ENCODE data around the gene MTG2.

DNA sequence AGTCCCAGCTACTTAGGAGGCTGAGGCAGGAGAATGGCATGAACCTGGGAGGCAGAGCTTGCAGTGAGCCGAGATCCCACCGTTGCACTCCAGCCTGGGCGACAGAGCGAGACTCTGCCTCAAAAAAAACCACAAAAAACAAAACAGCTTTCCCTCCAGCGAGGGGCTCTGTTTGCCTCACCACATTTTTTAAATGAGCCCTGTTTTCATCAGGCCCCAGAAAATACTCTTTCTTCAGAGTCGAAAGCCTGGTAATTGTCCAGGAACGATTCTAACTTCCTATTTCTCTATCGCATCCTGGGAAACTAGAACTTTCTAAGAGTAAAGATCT is 12.2 kb downstream of the MTG2 start:
- no peak for TF ChIP-seq KLF9 (tag by site-specific recombination; IDR thresholded peaks at IDR 0.05; ENCODE audit: low read depth)
- TF ChIP-seq, protein P1, sequence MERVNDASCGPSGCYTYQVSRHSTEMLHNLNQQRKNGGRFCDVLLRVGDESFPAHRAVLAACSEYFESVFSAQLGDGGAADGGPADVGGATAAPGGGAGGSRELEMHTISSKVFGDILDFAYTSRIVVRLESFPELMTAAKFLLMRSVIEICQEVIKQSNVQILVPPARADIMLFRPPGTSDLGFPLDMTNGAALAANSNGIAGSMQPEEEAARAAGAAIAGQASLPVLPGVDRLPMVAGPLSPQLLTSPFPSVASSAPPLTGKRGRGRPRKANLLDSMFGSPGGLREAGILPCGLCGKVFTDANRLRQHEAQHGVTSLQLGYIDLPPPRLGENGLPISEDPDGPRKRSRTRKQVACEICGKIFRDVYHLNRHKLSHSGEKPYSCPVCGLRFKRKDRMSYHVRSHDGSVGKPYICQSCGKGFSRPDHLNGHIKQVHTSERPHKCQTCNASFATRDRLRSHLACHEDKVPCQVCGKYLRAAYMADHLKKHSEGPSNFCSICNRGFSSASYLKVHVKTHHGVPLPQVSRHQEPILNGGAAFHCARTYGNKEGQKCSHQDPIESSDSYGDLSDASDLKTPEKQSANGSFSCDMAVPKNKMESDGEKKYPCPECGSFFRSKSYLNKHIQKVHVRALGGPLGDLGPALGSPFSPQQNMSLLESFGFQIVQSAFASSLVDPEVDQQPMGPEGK (tag by site-specific recombination; IDR thresholded peaks at IDR 0.05) = no peak
- TF ChIP-seq, protein P2, sequence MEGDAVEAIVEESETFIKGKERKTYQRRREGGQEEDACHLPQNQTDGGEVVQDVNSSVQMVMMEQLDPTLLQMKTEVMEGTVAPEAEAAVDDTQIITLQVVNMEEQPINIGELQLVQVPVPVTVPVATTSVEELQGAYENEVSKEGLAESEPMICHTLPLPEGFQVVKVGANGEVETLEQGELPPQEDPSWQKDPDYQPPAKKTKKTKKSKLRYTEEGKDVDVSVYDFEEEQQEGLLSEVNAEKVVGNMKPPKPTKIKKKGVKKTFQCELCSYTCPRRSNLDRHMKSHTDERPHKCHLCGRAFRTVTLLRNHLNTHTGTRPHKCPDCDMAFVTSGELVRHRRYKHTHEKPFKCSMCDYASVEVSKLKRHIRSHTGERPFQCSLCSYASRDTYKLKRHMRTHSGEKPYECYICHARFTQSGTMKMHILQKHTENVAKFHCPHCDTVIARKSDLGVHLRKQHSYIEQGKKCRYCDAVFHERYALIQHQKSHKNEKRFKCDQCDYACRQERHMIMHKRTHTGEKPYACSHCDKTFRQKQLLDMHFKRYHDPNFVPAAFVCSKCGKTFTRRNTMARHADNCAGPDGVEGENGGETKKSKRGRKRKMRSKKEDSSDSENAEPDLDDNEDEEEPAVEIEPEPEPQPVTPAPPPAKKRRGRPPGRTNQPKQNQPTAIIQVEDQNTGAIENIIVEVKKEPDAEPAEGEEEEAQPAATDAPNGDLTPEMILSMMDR (tag by site-specific recombination; IDR thresholded peaks at IDR 0.05) = no peak
- no peak for TF ChIP-seq SALL2 (tag by site-specific recombination; IDR thresholded peaks at IDR 0.05; ENCODE audit: borderline replicate concordance)
- TF ChIP-seq ZNF670 (tag by site-specific recombination; IDR thresholded peaks at IDR 0.05; ENCODE audit: low read depth) = no peak
- TF ChIP-seq MEIS1 (CRISPR knock-in tag; IDR thresholded peaks at IDR 0.05; ENCODE audit: borderline replicate concordance) = no peak
- TF ChIP-seq MYNN (tag by site-specific recombination; IDR thresholded peaks at IDR 0.05; ENCODE audit: borderline replicate concordance) = no peak
- TF ChIP-seq ZNF274 (IDR thresholded peaks at IDR 0.05; ENCODE audit: low read length) = no peak
- no peak for TF ChIP-seq ZNF274 (tag by site-specific recombination; IDR thresholded peaks at IDR 0.05; ENCODE audit: borderline replicate concordance)
- TF ChIP-seq, protein P3, sequence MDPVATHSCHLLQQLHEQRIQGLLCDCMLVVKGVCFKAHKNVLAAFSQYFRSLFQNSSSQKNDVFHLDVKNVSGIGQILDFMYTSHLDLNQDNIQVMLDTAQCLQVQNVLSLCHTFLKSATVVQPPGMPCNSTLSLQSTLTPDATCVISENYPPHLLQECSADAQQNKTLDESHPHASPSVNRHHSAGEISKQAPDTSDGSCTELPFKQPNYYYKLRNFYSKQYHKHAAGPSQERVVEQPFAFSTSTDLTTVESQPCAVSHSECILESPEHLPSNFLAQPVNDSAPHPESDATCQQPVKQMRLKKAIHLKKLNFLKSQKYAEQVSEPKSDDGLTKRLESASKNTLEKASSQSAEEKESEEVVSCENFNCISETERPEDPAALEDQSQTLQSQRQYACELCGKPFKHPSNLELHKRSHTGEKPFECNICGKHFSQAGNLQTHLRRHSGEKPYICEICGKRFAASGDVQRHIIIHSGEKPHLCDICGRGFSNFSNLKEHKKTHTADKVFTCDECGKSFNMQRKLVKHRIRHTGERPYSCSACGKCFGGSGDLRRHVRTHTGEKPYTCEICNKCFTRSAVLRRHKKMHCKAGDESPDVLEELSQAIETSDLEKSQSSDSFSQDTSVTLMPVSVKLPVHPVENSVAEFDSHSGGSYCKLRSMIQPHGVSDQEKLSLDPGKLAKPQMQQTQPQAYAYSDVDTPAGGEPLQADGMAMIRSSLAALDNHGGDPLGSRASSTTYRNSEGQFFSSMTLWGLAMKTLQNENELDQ (tag by site-specific recombination; IDR thresholded peaks at IDR 0.05; ENCODE audit: low read depth) = no peak
- TF ChIP-seq, protein P4, sequence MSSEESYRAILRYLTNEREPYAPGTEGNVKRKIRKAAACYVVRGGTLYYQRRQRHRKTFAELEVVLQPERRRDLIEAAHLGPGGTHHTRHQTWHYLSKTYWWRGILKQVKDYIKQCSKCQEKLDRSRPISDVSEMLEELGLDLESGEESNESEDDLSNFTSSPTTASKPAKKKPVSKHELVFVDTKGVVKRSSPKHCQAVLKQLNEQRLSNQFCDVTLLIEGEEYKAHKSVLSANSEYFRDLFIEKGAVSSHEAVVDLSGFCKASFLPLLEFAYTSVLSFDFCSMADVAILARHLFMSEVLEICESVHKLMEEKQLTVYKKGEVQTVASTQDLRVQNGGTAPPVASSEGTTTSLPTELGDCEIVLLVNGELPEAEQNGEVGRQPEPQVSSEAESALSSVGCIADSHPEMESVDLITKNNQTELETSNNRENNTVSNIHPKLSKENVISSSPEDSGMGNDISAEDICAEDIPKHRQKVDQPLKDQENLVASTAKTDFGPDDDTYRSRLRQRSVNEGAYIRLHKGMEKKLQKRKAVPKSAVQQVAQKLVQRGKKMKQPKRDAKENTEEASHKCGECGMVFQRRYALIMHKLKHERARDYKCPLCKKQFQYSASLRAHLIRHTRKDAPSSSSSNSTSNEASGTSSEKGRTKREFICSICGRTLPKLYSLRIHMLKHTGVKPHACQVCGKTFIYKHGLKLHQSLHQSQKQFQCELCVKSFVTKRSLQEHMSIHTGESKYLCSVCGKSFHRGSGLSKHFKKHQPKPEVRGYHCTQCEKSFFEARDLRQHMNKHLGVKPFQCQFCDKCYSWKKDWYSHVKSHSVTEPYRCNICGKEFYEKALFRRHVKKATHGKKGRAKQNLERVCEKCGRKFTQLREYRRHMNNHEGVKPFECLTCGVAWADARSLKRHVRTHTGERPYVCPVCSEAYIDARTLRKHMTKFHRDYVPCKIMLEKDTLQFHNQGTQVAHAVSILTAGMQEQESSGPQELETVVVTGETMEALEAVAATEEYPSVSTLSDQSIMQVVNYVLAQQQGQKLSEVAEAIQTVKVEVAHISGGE (tag by site-specific recombination; conservative IDR thresholded peaks at IDR 0.05; ENCODE audit: low read depth) = no peak
- no peak for TF ChIP-seq ZBTB17 (tag by site-specific recombination; IDR thresholded peaks at IDR 0.05)
- TF ChIP-seq IKZF3 (tag by site-specific recombination; IDR thresholded peaks at IDR 0.05) = no peak
- no peak for TF ChIP-seq BCL11B (tag by site-specific recombination; IDR thresholded peaks at IDR 0.05; ENCODE audit: low read depth)
